Body of pancreas (tissue), 4 donors: Measurements from ENCODE around the gene ACVR1. TPM values are rescaled to one million over a fixed set of nuclear protein-coding genes. Genes with fewer than 3 reads are reported as not detected.

Experiments
- ATAC-seq: fragments of 150-250 bp; one replicate; pipeline ENCODE4 v1.9.1; 2016
- DNase-seq, 4 donors: peaks; one replicate each; pipeline ENCODE4 v3.0.0-alpha.2; 2019
- H3K27ac ChIP-seq, 4 donors: fragments of 200-600 bp; sonication (generic); 1 replicate in 3 of 4; 2 replicates in 1 of 4; pipeline versions ENCODE4 v1.5.1 to v1.6.1; 2016 to 2019; ENCODE audit warnings: mild to moderate bottlenecking in 1 of 4, mixed read lengths in 1 of 4, moderate library complexity in 1 of 4
- H3K27me3 ChIP-seq, 2 donors: fragments of 200-600 bp; sonication (generic); one replicate each; pipeline ENCODE4 v1.6.0; 2016; ENCODE audit warnings: mild to moderate bottlenecking in 1 of 2
- H3K36me3 ChIP-seq, 2 donors: fragments of 200-600 bp; sonication (generic); replicated peaks in 1 of 2; 2 replicates each; pipeline ENCODE4 v1.5.1; 2016; ENCODE audit warnings: low read depth in 2 of 2; ENCODE audit not compliant: insufficient read depth in 1 of 2
- H3K4me1 ChIP-seq: fragments of 200-600 bp; sonication (generic); one replicate; pipeline ENCODE4 v1.6.0; 2016
- H3K4me3 ChIP-seq, 2 donors: fragments of 200-600 bp; sonication (generic); 1 replicate in 1 of 2; 2 replicates in 1 of 2; pipeline ENCODE4 v1.5.1; 2016 to 2019
- H3K9me3 ChIP-seq, 3 donors: fragments of 200-600 bp; sonication (generic); 1 replicate in 2 of 3; 2 replicates in 1 of 3; pipeline ENCODE4 v1.5.1; 2016
- POLR2A ChIP-seq, 3 donors: fragments of 450-650 bp; IDR thresholded peaks; one replicate each; pipeline ENCODE4 v1.6.1; 2016; ENCODE audit warnings: antibody characterized with exemption in 3 of 3, mild to moderate bottlenecking in 2 of 3
- WGBS, 2 donors: methylation state at CpG; one replicate each; pipeline ENCODE4 v1.1.5; 2017; 5-methylcytosine and 5-hydroxymethylcytosine counted together
- intact Hi-C: fragments of 100-400 bp; cut with DNase I; formaldehyde crosslinking; loops from one replicate; pipeline ENCODE4 v1.15.1; 2023
- total RNA-seq, 2 donors: library from RNA; depleted of rRNA; stranded (reverse); fragments of >200 nt; gene quantifications; one replicate each; pipeline ENCODE4 v1.1.0, GENCODE V29; 2016
- TF ChIP-seq, protein P1 (sequence below), 7 experiments: fragments of 450-650 bp in 4 of 7; fragments of 200-600 bp in 3 of 7; sonication (generic) in 3 of 7; IDR thresholded peaks; one replicate each; pipeline ENCODE4 v1.5.1; 2016 to 2019; ENCODE audit warnings: antibody characterized with exemption in 7 of 7

Gene ACVR1
- total RNA-seq, 2 donors from 2014 or later, result 14.0 to 18.5 TPM

DNA sequence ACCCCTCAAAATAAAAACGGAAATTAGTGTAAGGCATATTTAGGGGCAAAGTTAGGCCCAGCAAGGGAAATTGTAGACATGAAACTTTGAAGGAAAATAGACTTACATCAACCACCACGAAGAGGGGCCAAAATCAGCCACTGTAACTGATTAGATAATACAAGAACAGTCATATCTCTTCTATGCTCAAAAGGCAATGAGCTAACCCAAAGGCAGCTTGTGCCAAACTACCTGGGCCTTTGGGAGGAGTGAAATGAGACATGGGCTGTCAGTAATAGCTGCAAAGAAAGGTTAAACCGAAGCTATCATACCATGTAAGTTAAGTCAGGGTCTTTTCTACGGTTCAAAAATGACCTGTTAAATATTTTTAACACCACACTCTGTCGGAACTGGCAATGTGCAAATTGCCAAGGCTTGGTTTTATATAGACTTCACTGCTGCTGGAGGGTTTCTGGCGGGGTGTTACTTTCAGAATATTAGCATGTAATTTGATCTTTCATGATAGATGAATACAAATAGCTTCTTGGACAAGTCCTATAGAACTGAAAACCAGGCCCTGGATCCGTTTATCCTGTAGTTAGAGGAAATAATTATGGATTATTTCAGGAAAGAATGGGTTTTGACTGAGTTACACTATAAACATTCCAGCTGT is 69.6 kb downstream of the ACVR1 start:
- H3K36me3 ChIP-seq, result no peaks in the 10 kb centered on the region
- no peak for DNase-seq
- no peaks in the 10 kb centered on the region for H3K27me3 ChIP-seq
- no peak for ATAC-seq
- TF ChIP-seq, protein P1, sequence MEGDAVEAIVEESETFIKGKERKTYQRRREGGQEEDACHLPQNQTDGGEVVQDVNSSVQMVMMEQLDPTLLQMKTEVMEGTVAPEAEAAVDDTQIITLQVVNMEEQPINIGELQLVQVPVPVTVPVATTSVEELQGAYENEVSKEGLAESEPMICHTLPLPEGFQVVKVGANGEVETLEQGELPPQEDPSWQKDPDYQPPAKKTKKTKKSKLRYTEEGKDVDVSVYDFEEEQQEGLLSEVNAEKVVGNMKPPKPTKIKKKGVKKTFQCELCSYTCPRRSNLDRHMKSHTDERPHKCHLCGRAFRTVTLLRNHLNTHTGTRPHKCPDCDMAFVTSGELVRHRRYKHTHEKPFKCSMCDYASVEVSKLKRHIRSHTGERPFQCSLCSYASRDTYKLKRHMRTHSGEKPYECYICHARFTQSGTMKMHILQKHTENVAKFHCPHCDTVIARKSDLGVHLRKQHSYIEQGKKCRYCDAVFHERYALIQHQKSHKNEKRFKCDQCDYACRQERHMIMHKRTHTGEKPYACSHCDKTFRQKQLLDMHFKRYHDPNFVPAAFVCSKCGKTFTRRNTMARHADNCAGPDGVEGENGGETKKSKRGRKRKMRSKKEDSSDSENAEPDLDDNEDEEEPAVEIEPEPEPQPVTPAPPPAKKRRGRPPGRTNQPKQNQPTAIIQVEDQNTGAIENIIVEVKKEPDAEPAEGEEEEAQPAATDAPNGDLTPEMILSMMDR (IDR thresholded peaks at IDR 0.05), result no peak
- TF ChIP-seq POLR2A (IDR thresholded peaks at IDR 0.05), result no peak
- intact Hi-C loops, result no loop called here
- no peak overlapping the region for H3K4me3 ChIP-seq
- no peaks in the 10 kb centered on the region for H3K9me3 ChIP-seq
- WGBS, 2 donors, result 75 to 83% methylated on average over 7 of the region's 7 CpGs
- peaks cover 25% of the 10 kb centered on the region for H3K4me1 ChIP-seq
- H3K27ac ChIP-seq, result no peak overlapping the region

DNA sequence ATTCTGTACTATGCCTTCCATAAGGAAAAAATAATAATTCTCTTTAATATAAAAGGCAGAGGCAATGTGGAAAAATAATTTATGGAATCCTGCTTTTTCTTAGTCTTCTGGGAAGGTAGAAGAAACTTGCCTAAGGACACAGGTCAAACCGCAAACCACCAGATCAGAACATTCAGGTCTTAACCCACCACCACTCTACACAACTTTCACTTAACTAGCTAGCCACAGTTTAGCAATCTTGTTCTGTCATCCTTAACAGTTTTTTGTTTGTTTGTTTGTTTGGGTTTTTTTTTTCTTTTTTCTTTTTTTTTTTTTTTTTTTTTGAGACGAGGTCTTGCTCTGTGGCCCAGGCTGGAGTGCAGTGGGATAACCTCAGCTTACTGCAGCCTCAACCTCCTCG is 70.6 kb downstream of the ACVR1 start:
- Histone ChIP-seq H3K4me1 (peaks cover 25% of the 10 kb centered on the region), H3K9me3 (no peaks in the 10 kb centered on the region), H3K36me3 (no peaks in the 10 kb centered on the region), H3K27me3 (no peaks in the 10 kb centered on the region), H3K4me3 (no peak overlapping the region), H3K27ac (no peak overlapping the region)
- intact Hi-C loops, result no loop called here
- DNase-seq (no peak), ATAC-seq (no peak)
- TF ChIP-seq, protein P1 (IDR thresholded peaks at IDR 0.05), result no peak
- no peak for TF ChIP-seq POLR2A (IDR thresholded peaks at IDR 0.05)
- 90 to 99% methylated on average over 3 of the region's 3 CpGs for WGBS, 2 donors

DNA sequence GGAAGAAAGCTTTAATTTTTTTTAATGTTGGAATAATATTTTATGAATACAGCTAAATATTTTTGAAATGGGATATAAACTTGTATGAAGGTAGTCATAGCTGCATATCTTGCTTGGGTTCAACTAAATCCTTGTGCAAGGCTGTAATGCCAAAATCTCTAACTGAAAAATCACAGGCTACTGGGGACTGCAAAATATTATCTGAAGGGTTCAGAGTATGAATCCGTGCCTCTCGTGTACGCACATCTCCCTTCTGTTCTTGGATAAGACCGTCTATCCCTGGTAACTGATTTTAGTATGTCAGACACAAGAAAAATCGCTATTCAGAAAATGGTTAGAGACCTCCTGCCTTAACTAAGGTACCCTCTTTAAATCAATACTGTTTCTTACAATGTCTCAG is 71.8 kb downstream of the ACVR1 start:
- H3K9me3 ChIP-seq, result no peaks in the 10 kb centered on the region
- no peak overlapping the region for H3K27ac ChIP-seq
- H3K27me3 ChIP-seq, result no peaks in the 10 kb centered on the region
- WGBS, 2 donors, result 93 to 94% methylated on average over 5 of the region's 5 CpGs
- no peak for ATAC-seq
- no peak for DNase-seq
- H3K36me3 ChIP-seq, result no peaks in the 10 kb centered on the region
- H3K4me1 ChIP-seq, result peaks cover 16% of the 10 kb centered on the region
- intact Hi-C loops, result no loop called here
- TF ChIP-seq, protein P1 (IDR thresholded peaks at IDR 0.05), result no peak
- TF ChIP-seq POLR2A (IDR thresholded peaks at IDR 0.05), result no peak
- no peak overlapping the region for H3K4me3 ChIP-seq

DNA sequence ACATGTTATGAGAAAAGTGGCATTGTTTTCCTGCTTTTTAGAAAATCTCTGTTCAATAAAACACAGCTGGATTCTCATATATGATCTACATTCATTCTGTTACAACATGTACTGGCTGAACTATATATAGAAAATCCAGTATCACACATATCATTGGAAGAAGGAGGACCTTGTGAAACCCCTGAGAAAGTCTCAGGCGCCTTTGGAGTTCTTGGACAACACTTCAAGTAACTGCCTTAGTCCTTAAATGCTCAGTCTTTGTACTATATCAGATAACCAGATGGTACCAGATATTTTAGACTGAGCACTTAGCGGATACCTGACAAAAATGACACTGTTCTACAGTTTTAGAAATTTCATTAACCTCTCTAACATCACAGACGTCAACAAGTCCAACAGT is 72.2 kb downstream of the ACVR1 start:
- H3K4me3 ChIP-seq, result no peak overlapping the region
- WGBS, 2 donors, result 95 to 96% methylated on average over 3 of the region's 3 CpGs
- H3K27me3 ChIP-seq, result no peaks in the 10 kb centered on the region
- intact Hi-C loops, result no loop called here
- DNase-seq (no peak), ATAC-seq (no peak)
- no peaks in the 10 kb centered on the region for H3K36me3 ChIP-seq
- H3K9me3 ChIP-seq, result no peaks in the 10 kb centered on the region
- TF ChIP-seq, protein P1 (IDR thresholded peaks at IDR 0.05), result no peak
- no peak for TF ChIP-seq POLR2A (IDR thresholded peaks at IDR 0.05)
- H3K4me1 ChIP-seq, result peaks cover 13% of the 10 kb centered on the region
- no peak overlapping the region for H3K27ac ChIP-seq

DNA sequence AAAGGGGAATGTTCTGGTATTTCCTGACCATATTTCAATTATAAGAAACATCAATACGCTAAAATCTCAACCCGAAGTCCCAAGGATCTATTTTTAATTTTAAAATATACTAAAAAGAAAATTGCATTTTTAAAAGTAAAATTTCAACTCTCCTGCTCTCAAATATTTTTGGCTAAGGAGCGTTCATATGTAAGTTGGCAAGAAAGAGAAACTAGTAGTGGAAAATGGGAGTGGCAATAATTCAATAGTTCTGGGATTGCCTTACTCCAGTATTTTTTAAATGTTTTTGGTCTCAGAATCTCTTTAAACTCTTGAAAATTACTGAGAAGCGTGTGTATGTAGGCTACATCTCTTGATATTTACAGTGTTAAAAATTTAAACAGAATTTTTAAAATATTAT is 72.7 kb downstream of the ACVR1 start:
- H3K27ac ChIP-seq, result no peak overlapping the region
- DNase-seq (no peak), ATAC-seq (no peak)
- no peaks in the 10 kb centered on the region for H3K36me3 ChIP-seq
- no peaks in the 10 kb centered on the region for H3K9me3 ChIP-seq
- intact Hi-C loops, result no loop called here
- no peak overlapping the region for H3K4me3 ChIP-seq
- no peak for TF ChIP-seq POLR2A (IDR thresholded peaks at IDR 0.05)
- TF ChIP-seq, protein P1 (IDR thresholded peaks at IDR 0.05), result no peak
- H3K4me1 ChIP-seq, result peaks cover 12% of the 10 kb centered on the region
- no peaks in the 10 kb centered on the region for H3K27me3 ChIP-seq
- WGBS, 2 donors, result 83 to 86% methylated on average over 4 of the region's 4 CpGs
